Limb (tissue), 2 donors: Measurements from ENCODE around the gene WDFY4.

Source experiments
- DNase-seq, 2 donors: peaks; one replicate each; pipeline ENCODE4 v3.0.0-alpha.2; 2016; ENCODE audit errors: extremely low spot score in 2 of 2

WDFY4 gene

DNA sequence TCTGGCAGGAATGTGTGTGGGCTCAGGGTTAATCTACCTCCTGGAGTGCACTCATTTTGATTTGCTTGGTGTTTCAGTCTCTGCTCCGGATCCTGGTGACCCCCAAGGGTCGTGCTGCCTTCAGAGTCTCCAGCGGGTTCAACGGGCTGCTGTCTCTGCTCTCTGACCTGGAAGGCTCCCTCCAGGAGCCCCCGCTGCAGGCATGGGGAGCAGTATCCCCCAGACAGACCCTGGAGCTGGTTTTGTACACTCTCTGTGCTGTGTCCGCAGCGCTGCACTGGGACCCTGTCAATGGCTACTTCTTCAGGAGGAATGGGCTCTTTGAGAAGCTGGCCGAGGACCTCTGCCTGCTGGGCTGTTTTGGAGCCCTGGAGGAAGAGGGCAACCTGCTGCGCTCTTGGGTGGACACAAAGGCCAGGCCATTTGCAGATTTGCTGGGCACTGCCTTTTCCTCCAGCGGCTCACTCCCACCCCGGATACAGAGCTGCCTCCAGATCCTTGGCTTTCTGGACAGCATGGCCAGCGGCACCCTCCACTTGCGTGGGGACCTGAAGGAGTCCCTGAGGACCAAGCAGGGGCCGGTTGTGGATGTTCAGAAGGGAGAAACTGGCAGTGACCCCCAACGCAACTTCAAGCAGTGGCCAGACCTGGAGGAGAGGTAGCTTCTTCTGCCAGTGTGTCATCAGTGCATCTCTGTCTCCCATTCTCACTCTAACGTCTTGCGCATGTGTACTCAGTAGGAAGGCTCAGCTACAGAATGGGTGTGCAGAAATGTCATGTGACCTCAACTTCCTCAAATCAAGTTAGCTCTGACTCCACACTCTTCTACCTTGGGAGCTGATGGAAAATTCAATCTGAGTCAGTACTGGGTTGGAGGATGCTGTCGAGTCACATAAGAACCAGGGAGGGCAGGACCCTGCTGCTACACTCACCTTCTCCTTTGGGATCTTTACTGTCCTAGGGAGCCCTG, 58.5 kb downstream of the WDFY4 start:
- no peak for DNase-seq

DNA sequence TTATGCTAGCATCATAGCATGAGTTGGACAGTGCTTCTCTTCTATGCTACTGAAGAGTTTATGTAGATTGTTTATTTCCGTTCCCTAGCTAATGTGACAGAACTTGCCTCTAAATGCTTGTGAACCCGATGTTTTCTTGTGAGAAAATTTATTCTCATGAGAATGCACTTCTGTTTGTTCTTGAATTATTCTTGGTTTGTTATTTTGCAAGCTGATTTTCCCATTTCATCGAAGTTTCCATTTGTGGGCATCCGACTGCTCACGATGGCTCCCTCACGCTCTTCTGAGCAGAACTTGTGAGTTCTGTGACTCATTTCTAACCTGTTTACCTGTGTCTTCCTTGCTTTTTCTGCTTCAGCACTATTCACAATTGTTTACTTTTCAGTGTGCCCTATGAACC, 59.9 kb downstream of the WDFY4 start:
- DNase-seq = no peak

DNA sequence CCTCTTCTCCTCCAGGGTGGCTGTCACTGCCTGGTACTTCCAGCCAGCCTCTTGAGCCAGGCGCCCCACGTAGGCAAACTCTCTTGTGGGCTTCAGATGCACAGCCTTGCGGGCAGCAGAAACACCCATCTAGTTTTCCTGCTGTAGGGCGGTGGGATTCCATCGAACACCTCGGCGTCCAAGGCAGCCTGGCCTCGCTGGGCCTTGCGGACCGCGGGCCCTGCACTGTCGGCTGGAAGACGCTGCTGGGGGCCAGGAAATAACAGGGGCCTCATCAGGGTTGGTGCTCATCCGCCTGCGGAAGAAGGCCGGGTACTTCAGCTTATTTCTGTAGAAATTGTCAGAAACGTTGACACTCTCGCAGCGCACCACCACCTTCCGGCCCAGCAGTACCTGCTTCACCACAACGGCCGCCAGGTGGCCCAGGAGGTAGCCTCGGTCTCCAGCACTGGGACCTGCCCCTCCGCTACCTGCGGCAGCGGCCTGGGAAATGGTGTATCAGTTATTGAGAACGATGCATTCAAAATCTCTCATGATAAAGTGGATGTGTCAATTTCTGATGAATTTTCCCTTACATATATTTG, 61.1 kb downstream of the WDFY4 start:
- DNase-seq = no peak

DNA sequence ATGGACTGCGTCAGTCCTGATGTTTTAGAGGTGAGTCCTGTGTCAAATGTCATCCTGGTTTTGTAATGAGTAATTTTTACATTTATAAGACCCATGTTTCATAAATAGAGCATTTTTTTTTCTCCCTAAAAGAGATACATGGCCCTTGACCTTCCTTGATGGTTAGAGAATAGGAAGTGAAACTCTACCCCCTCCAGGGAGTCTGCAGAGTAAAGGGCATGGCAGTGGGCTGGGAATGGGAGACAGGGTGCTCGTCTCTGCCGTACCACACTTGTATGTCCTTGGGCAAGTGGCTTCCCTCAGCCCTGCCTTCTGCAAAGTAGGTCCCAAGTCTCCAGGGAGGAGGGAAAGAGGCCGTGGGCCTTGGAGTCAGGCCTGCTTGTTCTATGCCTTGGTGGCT, 63.9 kb downstream of the WDFY4 start:
- DNase-seq = no peak

DNA sequence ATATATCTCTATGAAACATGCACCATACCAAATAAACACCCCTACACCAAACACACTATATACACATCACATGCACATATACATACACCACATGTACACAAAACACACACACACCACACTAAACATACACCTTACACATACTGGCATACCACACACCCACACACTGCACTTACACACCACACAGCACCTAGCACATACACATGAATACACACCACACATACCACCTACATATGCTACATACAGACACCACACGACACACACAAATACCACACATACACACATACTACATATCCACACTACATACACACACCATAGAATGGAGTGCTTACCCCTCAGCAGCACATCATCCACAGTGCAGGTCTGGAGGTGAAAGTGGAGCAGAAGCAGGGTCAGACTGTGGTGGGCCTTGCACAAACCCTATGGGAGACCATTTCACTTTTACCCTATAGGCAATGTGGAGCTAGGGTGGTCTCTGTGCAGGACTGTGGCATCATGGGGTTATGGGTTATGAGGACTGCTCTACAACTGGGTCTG, 64.6 kb downstream of the WDFY4 start:
- no peak for DNase-seq

DNA sequence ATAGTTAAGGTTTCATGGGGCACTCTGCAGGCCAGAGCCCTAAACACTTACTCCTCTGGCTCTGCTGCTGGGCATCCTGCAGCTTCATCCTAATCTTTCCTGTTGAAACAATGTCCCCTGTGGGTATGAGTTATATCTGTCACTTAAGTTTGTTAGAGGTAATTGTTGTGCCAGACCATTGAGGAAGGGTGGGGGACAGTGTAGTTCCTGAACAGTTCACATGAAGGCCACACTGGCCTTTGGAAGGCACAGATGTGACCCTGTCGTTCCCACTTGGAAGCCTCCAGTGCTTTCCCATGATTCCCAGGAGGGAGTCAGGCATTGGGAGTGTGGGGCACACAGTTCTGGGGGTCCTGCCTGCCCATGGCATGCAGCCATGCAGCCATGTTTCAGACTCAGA, 65.3 kb downstream of the WDFY4 start:
- DNase-seq = no peak

DNA sequence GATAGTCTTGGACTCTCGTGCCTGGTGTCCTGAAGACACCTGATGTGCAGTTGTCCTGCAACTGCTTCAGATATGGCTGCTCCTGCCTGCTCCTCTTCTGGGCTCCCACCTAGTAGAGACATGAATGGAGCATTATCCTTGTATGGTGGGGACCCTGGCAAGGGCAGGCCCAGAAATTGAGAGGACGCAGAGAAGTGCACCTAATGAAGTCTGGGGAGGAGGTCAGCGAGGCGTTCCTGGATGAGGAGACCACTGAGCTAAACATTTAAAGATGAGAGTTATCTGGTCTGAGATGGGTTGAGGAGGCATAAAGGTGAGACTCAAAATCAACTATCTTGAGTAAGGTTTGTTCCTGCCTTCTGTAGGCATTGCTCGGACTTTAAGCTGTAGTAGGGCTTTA, 66.3 kb downstream of the WDFY4 start:
- DNase-seq = no peak

DNA sequence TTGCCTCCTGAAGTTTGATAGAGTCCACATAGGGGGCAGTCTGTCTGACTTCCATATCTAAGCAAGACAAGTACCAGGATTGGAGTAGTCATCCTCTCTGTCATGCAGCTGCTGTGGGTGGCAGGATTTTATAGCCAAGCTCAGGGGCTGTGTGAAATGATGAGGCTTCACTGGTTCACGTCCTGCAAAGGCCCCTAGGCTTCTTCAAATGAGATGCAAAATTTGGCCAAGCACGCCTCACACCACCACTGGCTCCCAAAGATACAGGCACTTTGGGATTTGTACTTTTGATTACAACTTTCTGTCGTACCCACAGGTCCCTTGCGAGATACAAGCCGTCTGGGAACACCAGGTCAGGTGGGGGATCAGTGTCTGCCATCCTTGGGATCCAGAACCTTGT, 67.1 kb downstream of the WDFY4 start:
- DNase-seq = no peak

DNA sequence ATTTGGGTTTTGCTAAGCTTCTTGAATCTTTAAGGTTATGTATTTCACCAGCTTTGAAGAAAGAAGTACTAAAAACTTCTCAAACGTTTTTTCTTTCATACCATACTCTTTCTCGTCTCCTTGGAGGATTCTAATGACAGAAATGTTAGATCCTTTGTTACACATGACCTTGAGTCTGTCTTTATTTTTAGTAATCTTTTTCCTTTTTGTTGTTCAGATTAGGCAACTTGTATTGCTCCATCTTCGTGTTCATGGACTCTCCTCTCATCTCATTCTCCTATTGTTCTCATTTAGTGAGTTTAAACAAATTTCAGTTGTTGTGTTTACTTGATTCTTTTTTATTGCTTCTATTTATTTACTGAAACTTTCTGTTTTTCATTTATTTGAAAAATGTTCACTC, 73.7 kb downstream of the WDFY4 start:
- no peak for DNase-seq

DNA sequence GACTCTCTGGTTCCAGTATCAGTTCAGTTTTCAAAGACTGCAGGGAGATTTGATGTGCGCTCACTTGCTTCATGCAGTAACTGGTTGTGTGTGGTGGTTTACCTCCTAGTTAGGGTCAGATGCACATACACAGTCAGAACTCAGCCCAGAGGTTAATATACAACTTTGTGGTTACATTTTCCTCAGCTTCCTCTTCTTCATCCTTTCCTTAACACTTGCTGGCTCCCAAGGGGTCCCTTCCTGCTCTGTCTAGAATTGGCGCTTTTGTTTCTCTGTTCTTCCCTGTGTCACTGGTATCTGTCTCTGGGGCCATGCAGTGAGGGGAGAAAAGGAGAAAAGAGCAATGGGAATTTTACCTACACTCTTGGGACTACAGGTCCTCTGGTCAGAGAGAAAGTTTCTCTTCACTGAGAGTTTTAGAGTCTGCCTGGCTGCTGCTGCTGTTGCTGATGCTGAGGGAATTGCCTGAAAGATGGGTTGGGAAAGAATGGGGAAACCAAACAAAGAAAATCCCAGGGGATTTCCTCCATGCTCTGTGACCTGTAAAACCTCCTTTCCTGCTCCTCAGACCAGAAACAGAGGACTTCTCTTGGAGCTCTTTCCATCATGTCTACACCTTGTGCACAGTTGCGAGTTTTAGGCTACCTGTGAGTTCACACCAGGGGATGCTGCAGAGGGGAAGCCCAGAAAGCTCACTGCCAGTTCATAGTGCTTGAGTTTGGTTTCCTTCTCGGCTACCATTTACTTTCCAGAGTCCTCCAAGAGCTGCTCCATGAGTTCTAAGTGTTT, 74.6 kb downstream of the WDFY4 start:
- no peak for DNase-seq

DNA sequence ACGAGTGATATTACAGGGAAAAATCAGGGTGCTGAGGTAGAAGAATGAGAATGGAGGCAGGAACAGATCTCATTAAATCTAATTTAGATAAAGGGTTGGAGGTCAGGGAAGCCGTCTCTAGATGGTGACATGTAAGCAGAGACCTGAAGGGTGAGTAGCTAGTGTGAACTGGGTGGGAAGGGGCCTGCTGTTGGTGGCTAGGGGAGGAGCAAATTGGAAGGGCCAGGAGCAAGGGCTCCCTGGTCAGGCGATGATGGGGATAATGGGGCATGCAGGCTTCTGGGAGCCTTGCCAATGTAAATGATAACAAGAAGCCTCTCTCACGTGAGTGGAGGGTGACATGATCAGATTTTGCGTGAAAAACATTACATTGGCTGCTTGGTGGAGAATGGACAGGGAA, 76.3 kb downstream of the WDFY4 start:
- DNase-seq = no peak

DNA sequence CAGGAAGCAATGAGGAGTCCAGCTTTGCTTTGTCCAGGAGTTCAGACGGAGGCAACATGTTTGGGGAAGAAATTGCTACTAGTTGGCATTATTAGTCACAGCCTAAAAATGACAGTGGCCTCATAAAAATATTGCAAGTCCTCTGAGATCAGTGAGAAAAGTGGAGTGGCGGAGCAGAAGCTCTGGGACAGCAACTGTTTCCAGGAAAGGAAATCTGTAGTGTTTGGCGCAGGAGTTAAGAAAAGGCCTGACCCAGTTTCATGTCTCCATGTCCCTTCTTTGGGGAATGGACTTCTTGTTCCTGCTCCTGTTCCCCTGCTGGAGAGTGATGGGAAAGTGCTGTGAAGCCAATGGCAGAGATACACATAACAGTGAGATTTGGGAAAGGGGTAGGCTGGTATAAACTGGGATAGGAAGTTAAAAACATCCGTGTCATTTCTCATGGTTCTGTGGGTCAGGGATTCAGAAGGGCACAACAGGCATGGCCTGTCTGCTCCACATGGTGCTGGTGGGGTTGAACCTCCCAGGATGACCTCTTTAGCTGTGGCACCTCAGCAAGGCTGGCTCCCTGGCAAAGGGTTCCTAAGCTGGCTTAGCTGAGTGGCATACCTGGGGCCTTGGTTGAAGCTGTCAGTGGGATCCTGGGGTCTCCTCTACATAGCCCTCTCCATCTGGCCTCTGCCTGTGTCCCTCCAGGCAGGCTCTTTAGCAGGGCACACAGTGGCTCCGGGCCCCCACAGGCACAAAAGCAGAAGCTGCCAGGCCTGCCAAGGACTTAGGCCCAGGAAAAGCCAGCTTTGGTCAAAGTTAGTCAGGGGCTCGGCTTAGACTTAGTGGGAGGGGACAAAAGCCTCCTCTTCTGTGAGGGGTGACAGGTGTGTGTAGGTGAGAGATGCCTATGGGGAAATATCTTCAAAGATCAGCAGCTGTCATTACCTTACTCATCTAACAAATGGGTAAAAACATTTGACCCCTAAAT, 77.7 kb downstream of the WDFY4 start:
- no peak for DNase-seq

DNA sequence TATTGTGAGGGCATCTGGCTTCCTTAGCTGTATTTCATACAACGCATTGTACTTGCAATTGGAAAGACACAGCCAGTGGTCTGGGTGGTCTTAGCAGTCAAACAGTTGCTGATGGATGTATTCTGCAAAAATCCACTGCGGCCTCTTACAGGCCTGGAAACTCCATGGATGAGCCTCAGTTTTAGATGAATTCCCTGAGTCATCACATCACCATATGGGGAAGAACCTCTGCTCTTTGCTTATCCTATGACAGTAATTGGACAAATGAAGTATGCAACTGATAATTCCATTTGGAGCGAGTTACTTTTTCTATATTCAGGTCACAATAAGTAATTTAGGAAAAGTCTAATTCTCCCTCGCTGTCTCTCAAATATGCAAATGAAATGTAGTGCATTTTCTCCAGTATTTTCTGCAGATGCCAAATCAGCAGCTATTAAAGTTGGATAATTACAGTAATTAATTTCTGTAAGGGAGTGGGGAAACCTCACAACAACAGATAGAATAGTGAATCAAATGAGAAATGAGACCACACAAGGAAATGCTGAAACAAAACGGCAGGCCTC, 78.8 kb downstream of the WDFY4 start:
- DNase-seq = no peak

DNA sequence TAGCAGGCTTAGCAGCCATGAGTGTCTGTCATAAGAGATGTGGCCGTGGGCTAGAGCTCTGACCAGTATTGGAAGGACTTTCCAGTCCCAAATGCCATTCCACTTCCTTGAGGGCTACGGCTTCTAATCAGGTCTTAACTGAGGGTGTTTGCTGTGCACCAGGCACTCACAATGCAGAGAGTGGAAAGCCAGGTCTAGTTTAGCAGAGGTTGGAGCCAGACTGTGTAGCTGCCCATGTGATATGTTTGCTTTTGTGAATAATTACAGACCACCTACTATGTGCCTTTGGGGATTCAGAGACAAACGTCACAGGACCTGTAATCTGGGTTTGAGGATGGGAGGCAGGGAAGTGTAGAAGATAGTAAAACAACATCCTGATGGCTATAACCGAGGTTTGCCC, 79.8 kb downstream of the WDFY4 start:
- no peak for DNase-seq

DNA sequence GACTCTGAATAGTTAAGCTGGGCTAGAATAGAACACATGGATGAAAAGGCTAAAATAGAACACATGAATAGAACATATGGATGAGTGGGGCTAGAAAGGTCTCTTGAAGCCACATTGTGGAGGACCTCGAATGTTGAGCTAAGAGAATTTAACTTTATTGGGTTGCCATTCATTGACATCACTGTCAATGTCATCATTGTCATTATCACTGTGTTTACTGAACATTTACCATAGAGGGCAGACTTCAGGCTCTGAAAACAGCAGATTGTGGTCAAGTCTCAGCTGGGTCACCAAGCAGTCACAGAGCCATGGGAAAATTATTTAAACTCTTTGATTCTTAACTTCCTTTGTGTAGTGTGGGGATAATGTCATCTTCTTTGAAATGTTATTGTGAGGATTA, 80.4 kb downstream of the WDFY4 start:
- DNase-seq = no peak

DNA sequence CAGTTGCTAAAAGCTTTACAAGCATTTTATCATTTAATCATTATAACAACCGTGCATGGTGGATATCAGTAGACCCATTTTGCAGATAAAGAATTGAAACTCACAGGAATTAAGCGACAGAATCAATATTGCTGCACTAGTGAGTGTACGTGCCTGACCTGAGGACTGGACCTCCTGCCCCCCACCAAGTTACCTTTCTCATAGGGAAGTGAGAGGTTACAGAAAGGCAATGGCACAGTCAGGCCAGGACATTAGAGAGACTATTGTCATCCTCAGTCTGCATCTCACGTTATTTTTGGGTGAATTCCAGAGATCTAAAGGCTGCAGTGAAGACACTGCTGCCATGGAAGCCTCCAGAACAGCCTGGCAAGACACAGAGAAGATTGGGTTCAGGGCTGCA, 80.9 kb downstream of the WDFY4 start:
- no peak for DNase-seq

DNA sequence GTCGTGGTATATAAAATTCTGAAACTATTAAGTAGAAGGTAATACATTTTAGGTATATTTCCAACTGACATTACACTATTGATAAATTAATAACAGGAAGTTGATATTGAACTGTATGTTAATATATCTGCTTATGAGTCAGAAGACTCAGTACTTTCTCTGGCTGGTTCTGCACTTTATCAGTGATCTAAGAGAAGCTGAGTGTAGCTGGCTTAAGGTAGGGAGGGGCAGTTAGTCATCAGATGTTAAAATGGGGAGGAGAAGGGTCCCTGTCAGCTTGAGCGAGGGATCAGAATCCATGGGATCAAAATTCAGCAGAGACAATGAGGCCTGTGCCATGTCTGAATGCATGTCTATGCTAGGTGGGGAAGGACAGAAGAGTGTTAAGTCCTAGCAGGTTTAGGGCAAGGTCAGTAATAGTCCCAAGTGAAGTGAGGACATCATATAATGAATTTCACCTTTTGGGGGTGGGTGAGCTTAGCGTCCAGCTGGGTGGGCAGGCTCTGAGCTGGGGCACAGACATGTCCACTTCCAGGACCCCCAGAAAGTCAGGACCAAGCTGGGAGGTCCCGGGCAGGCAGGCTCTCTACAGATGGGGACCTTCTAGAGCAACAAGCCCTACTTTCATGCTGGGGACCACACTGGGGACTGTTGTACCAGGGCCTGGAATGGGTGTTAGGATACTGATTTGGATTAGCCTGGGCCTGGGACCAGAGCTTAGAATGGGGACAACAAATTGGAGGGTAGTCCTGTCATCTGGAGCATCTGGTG, 82.9 kb downstream of the WDFY4 start:
- DNase-seq = no peak

DNA sequence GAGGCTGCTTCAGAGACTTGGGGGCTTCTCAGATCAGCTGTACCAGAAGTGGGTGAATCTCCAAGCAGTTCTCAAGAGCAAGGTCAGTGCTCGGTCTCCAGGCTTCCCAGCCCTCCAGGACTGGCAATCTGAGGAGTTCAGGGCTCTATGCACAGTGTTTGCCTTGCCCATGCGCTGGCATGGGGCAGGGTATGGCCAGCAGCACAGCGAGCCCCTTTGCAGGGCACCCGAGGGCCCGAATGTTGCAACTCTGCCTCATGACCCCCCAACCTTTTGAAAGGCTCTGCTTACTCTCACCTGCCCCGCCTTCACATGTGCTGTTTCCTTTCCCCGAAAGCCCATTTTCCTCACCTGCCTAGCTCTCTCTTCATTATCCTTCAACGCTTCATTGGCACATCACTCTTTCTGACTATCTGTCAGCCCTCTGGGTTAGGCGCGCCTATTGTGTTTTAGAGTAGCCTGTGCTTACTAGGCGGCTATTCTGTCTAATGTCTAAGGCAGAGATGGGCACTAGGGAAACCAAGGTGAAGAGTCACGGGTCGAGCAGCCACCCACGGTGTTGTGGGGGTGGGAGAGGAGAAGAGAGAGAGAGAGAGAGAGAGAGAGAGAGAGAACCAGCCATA, 83.6 kb downstream of the WDFY4 start:
- DNase-seq = no peak

DNA sequence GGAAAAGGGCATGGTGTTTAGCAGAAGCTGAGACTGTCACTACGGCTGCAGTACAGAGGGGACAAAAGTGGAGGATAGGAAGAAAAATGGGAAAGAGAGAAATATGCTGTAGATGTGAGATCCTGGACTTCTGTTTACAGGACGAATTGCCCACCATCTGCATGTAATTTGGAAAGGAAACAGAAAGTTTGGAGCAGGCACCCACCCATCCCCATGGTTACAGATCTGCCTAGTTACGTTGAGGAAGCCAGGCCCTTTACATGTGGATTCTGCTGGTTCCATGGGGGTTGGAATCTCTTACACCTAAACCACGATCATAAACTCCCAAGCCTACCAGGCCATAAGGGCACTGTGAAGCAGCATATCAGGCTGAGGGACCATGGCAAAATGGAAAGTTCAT, 84.3 kb downstream of the WDFY4 start:
- no peak for DNase-seq
